Measurements from ENCODE around the gene ACER3.
"Not testable (repeated sequence)": the region's sequence is repeated elsewhere in the genome, so short reads cannot be mapped to it uniquely, and the experiment has no call there.

The ACER3 gene

GRCh38 chr11:76885390-76886097, 24.8 kb downstream of the ACER3 start:
- H3K9me3 Mint-ChIP-seq, result no peaks in the 10 kb centered on the region
- no peak overlapping the region for H3K27ac Mint-ChIP-seq
- peaks cover 28% of the 10 kb centered on the region for H3K36me3 Mint-ChIP-seq
- peaks cover 8% of the 10 kb centered on the region for H3K4me1 Mint-ChIP-seq
- H3K4me3 Mint-ChIP-seq, result no peak overlapping the region
- ATAC-seq, result no peak
- no peaks in the 10 kb centered on the region for H3K27me3 Mint-ChIP-seq

- peaks cover 8% of the 10 kb centered on the region for H3K4me1 Mint-ChIP-seq
- no peaks in the 10 kb centered on the region for H3K27me3 Mint-ChIP-seq
- no peak overlapping the region for H3K4me3 Mint-ChIP-seq
- no peaks in the 10 kb centered on the region for H3K9me3 Mint-ChIP-seq
- no peak overlapping the region for H3K27ac Mint-ChIP-seq
- H3K36me3 Mint-ChIP-seq, result peaks cover 14% of the 10 kb centered on the region
- no peak for ATAC-seq
Observed at GRCh38 chr11:76888989-76889388, 28.3 kb downstream of the ACER3 start.

- ATAC-seq, result no peak
- H3K9me3 Mint-ChIP-seq, result no peaks in the 10 kb centered on the region
- H3K27ac Mint-ChIP-seq, result no peak overlapping the region
- H3K4me3 Mint-ChIP-seq, result no peak overlapping the region
- H3K36me3 Mint-ChIP-seq, result peaks cover 12% of the 10 kb centered on the region
- no peaks in the 10 kb centered on the region for H3K27me3 Mint-ChIP-seq
- H3K4me1 Mint-ChIP-seq, result peaks cover 8% of the 10 kb centered on the region
Observed at GRCh38 chr11:76889411-76889975, 28.8 kb downstream of the ACER3 start.

DNA sequence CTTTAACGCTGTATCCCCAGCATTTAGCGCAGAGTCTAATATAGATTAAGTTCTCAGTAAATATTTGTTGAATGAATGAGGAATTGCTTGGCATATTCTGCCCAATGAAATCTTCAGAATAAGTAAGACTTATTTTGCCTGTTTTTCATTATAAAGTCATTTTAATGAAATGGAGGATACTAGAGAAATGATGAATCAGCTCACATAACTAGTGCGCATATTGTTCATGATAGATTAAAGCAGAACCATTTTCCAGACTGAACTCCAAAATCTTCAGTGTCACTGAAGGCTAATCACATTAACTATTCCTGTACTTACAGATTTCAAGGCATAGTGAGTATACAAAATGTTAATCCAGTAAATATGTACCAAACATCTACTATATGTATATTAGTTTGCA, 29.6 kb downstream of the ACER3 start:
- Mint-ChIP-seq H3K27ac (no peak overlapping the region), H3K4me1 (peaks cover 6% of the 10 kb centered on the region), H3K9me3 (no peaks in the 10 kb centered on the region), H3K27me3 (no peaks in the 10 kb centered on the region), H3K36me3 (peaks cover 11% of the 10 kb centered on the region), H3K4me3 (no peak overlapping the region)
- ATAC-seq, result no peak

DNA sequence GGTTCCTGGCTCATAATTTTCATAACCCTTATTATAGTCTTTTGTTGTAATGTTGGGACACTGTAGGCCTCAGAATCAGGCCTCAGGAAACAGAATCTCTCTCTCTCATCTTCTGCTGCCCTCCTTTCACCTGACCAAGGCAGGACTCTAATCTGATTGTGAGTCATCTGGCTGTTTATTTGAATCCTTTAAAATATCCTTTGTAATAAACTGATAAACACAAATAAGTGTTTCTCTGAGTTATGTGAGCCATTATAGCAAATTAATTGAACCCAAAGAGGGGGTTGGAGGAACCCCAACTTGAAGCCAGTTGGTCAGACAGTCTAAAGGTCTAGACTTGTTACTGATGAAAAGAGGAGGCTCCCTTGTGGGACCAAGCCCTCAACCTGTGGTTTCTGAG, 30.6 kb downstream of the ACER3 start:
- H3K9me3 Mint-ChIP-seq, result no peaks in the 10 kb centered on the region
- H3K4me1 Mint-ChIP-seq, result no peaks in the 10 kb centered on the region
- H3K27ac Mint-ChIP-seq, result no peak overlapping the region
- no peak overlapping the region for H3K4me3 Mint-ChIP-seq
- H3K36me3 Mint-ChIP-seq, result peaks cover 2% of the 10 kb centered on the region
- ATAC-seq, result no peak
- H3K27me3 Mint-ChIP-seq, result no peaks in the 10 kb centered on the region

- no peaks in the 10 kb centered on the region for H3K4me1 Mint-ChIP-seq
- H3K9me3 Mint-ChIP-seq, result no peaks in the 10 kb centered on the region
- H3K27me3 Mint-ChIP-seq, result no peaks in the 10 kb centered on the region
- no peak overlapping the region for H3K4me3 Mint-ChIP-seq
- ATAC-seq, result no peak
- H3K27ac Mint-ChIP-seq, result no peak overlapping the region
- no peaks in the 10 kb centered on the region for H3K36me3 Mint-ChIP-seq
Observed at GRCh38 chr11:76891793-76892192, 31.1 kb downstream of the ACER3 start.

- Mint-ChIP-seq H3K9me3 (no peaks in the 10 kb centered on the region), H3K27me3 (no peaks in the 10 kb centered on the region), H3K4me3 (no peak overlapping the region), H3K27ac (no peak overlapping the region), H3K4me1 (no peaks in the 10 kb centered on the region), H3K36me3 (no peaks in the 10 kb centered on the region)
- ATAC-seq, result no peak
Observed at GRCh38 chr11:76892306-76892705, 31.6 kb downstream of the ACER3 start.

DNA sequence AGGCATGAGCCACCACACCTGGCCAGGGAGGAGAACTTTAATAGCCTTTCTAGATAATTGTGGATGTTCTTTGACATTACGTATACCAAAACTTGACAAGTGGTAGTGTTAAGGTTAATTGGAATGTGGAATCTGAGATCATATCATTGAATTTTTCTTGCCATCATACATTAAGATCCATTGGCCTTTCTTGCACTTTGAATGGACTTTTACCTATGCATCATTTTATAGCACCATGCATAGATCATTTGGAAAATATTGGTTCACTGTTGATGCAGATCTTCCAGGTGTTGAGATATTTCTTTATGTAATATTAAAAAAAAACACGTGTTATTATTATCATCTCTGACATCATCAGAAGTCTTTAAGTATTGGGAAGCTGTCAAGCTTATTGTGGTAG, 36.5 kb downstream of the ACER3 start:
- Mint-ChIP-seq H3K36me3 (no peaks in the 10 kb centered on the region), H3K9me3 (no peaks in the 10 kb centered on the region), H3K4me1 (no peaks in the 10 kb centered on the region), H3K27ac (no peak overlapping the region), H3K4me3 (no peak overlapping the region), H3K27me3 (no peaks in the 10 kb centered on the region)
- ATAC-seq, result no peak

DNA sequence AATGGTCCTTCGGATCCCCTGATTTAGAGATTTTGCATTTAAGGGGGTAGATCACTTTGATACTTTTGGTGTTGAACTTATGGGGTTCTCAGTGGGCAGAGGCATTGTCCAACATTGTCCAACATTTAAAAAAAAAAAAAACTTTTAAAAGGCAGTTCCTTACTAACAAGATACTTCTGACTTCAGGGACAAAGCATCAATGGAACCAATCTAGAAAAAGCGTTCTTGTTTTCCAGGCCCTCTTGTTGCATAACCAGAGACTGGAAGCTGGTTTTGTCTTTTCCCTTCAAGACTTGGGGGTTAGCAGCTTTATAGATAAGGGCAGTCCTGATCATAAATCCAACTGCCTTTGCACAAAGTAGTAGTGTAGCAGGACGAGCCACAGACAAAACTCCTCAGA, 40.4 kb downstream of the ACER3 start:
- peaks cover 7% of the 10 kb centered on the region for H3K36me3 Mint-ChIP-seq
- no peaks in the 10 kb centered on the region for H3K4me1 Mint-ChIP-seq
- no peak for ATAC-seq
- no peak overlapping the region for H3K4me3 Mint-ChIP-seq
- no peaks in the 10 kb centered on the region for H3K9me3 Mint-ChIP-seq
- no peak overlapping the region for H3K27ac Mint-ChIP-seq
- no peaks in the 10 kb centered on the region for H3K27me3 Mint-ChIP-seq

DNA sequence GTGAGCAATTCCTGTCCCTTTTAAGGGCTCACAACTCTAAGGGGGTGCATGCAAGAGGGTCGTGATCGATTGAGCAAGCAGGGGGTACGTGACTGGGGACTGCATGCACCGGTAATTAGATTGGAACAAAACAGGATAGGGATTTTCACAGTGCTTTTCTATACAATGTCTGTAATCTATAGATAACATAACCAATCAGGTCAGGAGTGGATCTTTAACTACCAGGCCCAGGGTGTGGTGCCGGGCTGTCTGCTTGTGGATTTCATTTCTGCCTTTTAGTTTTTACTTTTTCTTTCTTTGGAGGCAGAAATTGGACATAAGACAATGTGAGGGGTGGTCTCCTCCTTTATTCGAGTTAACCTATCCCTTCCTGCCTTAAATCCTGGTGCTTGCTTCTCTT, 40.9 kb downstream of the ACER3 start:
- H3K36me3 Mint-ChIP-seq, result peaks cover 12% of the 10 kb centered on the region
- H3K9me3 Mint-ChIP-seq, H3K27me3 Mint-ChIP-seq, H3K27ac Mint-ChIP-seq, H3K4me1 Mint-ChIP-seq, ATAC-seq, H3K4me3 Mint-ChIP-seq: not testable (repeated sequence)

DNA sequence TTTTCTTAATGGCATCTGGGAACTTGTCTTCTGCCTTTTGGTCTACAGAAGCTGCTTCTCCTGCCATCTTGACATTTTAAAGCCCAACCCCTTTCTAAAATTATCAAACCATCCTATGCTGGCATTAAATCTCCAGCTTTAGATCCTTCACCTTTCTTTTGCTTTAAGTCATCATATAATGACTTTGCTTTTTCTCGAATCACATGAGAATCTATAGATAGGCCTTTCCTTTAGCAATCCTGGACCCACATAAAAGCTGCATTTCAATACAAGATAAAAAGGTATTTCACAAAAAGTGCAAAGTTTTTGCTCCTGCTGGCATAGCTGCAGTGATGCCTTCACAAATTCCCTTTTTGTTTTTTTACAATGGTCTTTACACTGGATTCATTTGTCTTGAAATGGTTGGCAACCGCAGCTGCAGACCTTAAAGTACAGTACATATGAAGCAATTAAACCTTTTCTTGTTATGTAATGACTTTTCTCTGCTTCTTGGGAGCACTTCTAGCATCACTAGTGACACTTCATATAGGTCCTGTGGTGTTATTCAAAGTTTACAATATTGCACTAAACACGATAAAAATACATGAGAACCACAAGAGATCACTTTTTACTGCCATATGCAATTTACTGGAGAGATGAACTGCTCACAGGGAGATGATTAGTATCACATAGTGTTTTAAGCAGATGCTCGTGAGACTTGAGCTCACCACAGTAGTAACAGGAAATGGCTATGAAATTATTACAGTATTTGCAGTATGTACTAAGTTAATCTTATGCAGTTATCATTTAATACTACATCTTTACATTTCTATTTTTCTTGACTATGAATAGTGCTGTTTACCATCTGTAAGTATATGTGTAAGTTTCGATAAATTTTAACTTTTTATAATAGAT, 41.6 kb downstream of the ACER3 start:
- Mint-ChIP-seq H3K27ac (no peak overlapping the region), H3K36me3 (peaks cover 18% of the 10 kb centered on the region), H3K4me3 (no peak overlapping the region), H3K4me1 (no peaks in the 10 kb centered on the region), H3K27me3 (no peaks in the 10 kb centered on the region), H3K9me3 (no peaks in the 10 kb centered on the region)
- ATAC-seq, result no peak

- no peak for ATAC-seq
- no peak overlapping the region for H3K4me3 Mint-ChIP-seq
- H3K27ac Mint-ChIP-seq, result no peak overlapping the region
- H3K27me3 Mint-ChIP-seq, result no peaks in the 10 kb centered on the region
- H3K36me3 Mint-ChIP-seq, result peaks cover 21% of the 10 kb centered on the region
- H3K9me3 Mint-ChIP-seq, result peaks cover 2% of the 10 kb centered on the region
- no peaks in the 10 kb centered on the region for H3K4me1 Mint-ChIP-seq
Observed at GRCh38 chr11:76903325-76903724, 42.6 kb downstream of the ACER3 start.

DNA sequence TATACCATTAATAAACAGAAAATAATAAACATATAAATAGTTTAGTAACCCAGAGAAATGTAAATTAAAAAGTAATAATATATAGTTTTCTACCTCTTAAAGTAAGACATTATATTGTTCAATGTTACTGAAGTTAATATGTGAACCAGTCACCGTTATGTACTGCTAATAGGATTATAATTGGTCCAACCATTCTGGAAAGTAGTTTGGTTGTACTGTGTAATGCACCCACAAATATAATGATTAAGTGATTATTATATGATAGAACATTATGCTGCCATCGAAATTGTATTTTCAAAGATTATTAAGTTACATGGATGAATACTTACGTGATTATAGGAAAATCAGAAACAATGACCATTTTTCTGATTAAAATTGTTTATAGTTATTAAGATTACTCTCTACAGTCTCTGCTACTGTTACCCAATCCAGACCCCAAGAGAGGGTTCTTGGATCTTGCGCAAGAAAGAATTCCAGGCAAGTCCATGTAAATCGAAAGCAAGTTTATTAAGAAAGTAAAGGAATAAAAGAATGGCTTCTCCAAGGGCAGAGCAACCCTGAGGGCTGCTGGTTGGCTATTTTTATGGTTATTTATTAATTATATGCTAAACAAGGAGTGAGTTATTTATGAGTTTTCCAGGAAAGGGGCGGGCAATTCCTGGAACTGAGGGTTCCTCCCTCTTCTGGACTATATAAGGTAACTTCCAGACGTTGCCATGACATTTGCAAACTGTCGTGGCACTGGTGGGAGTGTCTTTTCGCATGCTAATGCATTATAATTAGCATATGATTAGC, 50.1 kb downstream of the ACER3 start:
- no peaks in the 10 kb centered on the region for H3K4me1 Mint-ChIP-seq
- peaks cover 34% of the 10 kb centered on the region for H3K36me3 Mint-ChIP-seq
- no peaks in the 10 kb centered on the region for H3K27me3 Mint-ChIP-seq
- ATAC-seq, result no peak
- no peak overlapping the region for H3K27ac Mint-ChIP-seq
- H3K9me3 Mint-ChIP-seq, result peaks cover 3% of the 10 kb centered on the region
- H3K4me3 Mint-ChIP-seq, result no peak overlapping the region

GRCh38 chr11:76911415-76911808, 50.7 kb downstream of the ACER3 start:
- no peak overlapping the region for H3K27ac Mint-ChIP-seq
- ATAC-seq, result no peak
- no peaks in the 10 kb centered on the region for H3K4me1 Mint-ChIP-seq
- H3K9me3 Mint-ChIP-seq, result peaks cover 3% of the 10 kb centered on the region
- no peaks in the 10 kb centered on the region for H3K27me3 Mint-ChIP-seq
- no peak overlapping the region for H3K4me3 Mint-ChIP-seq
- H3K36me3 Mint-ChIP-seq, result peaks cover 30% of the 10 kb centered on the region

DNA sequence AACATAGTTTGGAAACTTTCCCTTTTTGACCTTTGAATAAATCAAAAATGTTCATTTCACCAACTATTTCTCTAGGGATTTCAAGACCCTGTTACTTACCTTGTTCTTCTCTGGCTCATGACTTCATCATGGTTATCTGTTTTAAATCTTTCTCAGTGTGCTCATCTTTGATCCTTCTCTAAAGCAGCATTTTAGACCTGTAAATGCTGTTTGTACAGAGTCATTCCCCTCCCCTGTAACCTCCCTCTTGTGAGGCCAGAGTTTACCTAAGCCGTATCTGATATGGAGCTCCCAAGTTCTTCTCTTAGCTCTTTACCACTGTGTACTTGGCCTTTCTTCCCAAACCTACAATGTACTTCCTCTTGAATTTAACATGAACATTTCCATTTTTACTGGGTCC, 56.0 kb downstream of the ACER3 start:
- no peaks in the 10 kb centered on the region for H3K9me3 Mint-ChIP-seq

More for the DNA sequence above, 56.0 kb downstream of the ACER3 start:
- no peak overlapping the region for H3K4me3 Mint-ChIP-seq
- H3K4me1 Mint-ChIP-seq, result peaks cover 9% of the 10 kb centered on the region
- no peak overlapping the region for H3K27ac Mint-ChIP-seq
- no peak for ATAC-seq
- H3K36me3 Mint-ChIP-seq, result peaks cover 7% of the 10 kb centered on the region
- H3K27me3 Mint-ChIP-seq, result no peaks in the 10 kb centered on the region
